HEK293 (cell line): ENCODE measurements around the gene PRAMEF27.
"Not testable (repeated sequence)": the region's sequence is repeated elsewhere in the genome, so short reads cannot be mapped to it uniquely, and the experiment has no call there.

Experiments
- CTCF ChIA-PET: fragments of 350-600 bp; formaldehyde crosslinking; extraction: SDS; loops from one replicate; lab custom pipeline; 2021; ENCODE audit warnings: antibody characterized with exemption; lab: Yijun Ruan, JAX
- POLR2A ChIA-PET: fragments of 300-600 bp; formaldehyde crosslinking; extraction: SDS; loops from one replicate; lab custom pipeline; 2020; ENCODE audit warnings: antibody characterized with exemption, inconsistent platforms; lab: Yijun Ruan, JAX
- H3K27ac ChIP-seq: fragments of 200-500 bp; sonication (Bioruptor generic); 2 replicates; pipeline ENCODE4 v1.5.1; 2014; ENCODE audit warnings: low read depth, low read length, control low read depth, inconsistent platforms; ENCODE audit errors: extremely low read depth
- H3K36me3 ChIP-seq, 2 experiments: fragments of 200-500 bp in 1 of 2; sonication (Bioruptor generic) in 1 of 2; 1 replicate in 1 of 2; 2 replicates in 1 of 2; pipeline ENCODE4 v1.5.1; 2014 to 2017; ENCODE audit warnings: inconsistent platforms in 2 of 2, low read length in 2 of 2; ENCODE audit not compliant: control insufficient read depth in 2 of 2, insufficient read depth in 1 of 2
- H3K4me1 ChIP-seq: fragments of 200-500 bp; sonication (Bioruptor generic); 2 replicates; pipeline ENCODE4 v1.5.1; 2014; ENCODE audit warnings: mild to moderate bottlenecking, low read length, inconsistent platforms; ENCODE audit not compliant: control insufficient read depth, insufficient read depth
- H3K4me3 ChIP-seq: 2 replicates; pipeline ENCODE4 v1.5.1; 2011; ENCODE audit warnings: low read depth, mild to moderate bottlenecking, control low read depth, low read length, moderate library complexity
- H3K9me3 ChIP-seq: fragments of 200-500 bp; sonication (Bioruptor generic); 2 replicates; pipeline ENCODE4 v1.5.1; 2014; ENCODE audit warnings: low read depth, low read length, inconsistent platforms; ENCODE audit not compliant: control insufficient read depth, insufficient read depth

PRAMEF27 gene

GRCh38 chr1:13056475-13056874, at the start of gene PRAMEF27:
Gene PRAMEF27, minus strand, starts transcription at chr1:13056575. Its CDS starts 2,916 bp downstream, at chr1:13053659.
- H3K4me1 ChIP-seq, H3K4me3 ChIP-seq, H3K27ac ChIP-seq, CTCF ChIA-PET, H3K36me3 ChIP-seq, H3K9me3 ChIP-seq, POLR2A ChIA-PET: not testable (repeated sequence)

DNA sequence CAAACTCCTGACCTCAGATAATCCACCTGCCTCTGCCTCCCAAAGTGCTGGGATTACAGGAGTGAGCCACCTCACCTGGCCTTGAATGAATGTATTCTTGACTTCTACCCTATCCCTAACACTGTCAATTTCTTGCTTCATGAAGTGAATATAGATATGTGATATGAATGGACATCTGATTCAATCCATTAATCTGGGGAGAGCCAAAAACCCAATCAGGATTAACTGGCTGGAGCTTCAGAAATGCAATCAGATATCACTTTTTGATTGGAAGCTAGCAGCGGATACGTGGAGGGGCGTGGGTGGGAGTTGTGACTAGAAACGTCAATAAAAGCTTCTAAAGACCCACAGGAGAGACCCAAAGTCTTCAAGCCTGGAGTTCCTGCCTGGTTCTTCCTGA, 14.1 kb upstream of the PRAMEF27 start, which contains the start of gene PRAMEF25:
TSS of gene PRAMEF25 (plus strand) at position 301 of the 400 bp plus-strand sequence. CDS start 2,920 bp downstream, outside the sequence.
- H3K4me1 ChIP-seq, H3K36me3 ChIP-seq, H3K9me3 ChIP-seq, CTCF ChIA-PET, H3K4me3 ChIP-seq, POLR2A ChIA-PET, H3K27ac ChIP-seq: not testable (repeated sequence)

GRCh38 chr1:13019846-13020245, 36.5 kb downstream of the PRAMEF27 start:
- CTCF ChIA-PET, POLR2A ChIA-PET: not testable (repeated sequence)

DNA sequence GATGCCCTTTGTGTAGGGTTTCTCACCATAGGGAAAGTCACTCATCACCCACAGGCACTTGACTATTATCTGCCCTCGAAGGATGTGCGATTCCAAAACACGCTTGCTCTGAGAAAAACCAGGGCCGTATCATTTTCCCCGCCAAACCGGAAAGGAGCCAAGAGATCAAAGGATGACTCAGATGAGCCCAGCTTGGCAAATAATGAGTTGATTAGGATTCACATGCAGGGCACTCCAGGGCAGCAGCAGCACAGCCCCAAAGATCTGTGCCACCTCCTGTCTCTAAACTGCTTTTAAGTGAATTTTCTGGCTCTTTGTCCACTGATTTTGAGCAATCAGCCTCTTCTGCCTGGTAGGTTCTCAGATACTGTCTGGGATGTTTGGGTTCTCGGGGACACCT, 44.4 kb downstream of the PRAMEF27 start:
- POLR2A ChIA-PET, H3K36me3 ChIP-seq, H3K4me3 ChIP-seq, H3K9me3 ChIP-seq, H3K27ac ChIP-seq, H3K4me1 ChIP-seq, CTCF ChIA-PET: not testable (repeated sequence)

More at GRCh38 chr1:13019846-13020245, 36.5 kb downstream of the PRAMEF27 start:
- not testable (repeated sequence) for H3K36me3 ChIP-seq, H3K9me3 ChIP-seq, H3K27ac ChIP-seq, H3K4me3 ChIP-seq, H3K4me1 ChIP-seq

DNA sequence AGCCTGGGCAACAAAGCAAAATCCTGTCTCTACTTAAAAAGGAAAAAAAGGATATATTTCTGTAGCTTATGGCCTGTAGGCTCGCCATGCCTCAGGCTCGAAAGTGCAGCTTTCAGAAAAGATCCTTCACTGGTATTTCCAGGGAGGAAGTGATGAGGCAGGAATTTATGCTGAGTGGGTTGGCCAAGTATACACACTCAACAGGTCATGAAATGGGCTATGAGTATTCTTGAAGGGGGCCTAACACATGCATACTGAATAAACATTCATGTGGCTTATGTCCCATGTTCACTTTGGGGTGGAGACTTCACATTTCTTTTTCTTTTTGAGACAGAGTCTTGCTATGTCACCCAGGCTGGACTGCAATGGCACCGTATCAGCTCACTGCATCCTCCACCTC, 47.0 kb downstream of the PRAMEF27 start:
- H3K4me3 ChIP-seq, H3K36me3 ChIP-seq, CTCF ChIA-PET, POLR2A ChIA-PET, H3K4me1 ChIP-seq, H3K27ac ChIP-seq, H3K9me3 ChIP-seq: not testable (repeated sequence)

GRCh38 chr1:13005732-13006131, 50.6 kb downstream of the PRAMEF27 start:
- H3K9me3 ChIP-seq, H3K4me1 ChIP-seq, H3K36me3 ChIP-seq, CTCF ChIA-PET, POLR2A ChIA-PET, H3K27ac ChIP-seq, H3K4me3 ChIP-seq: not testable (repeated sequence)
